Neural cell (in vitro differentiated cells): ENCODE results near the gene DBN1.

Experiments
- EP300 ChIP-seq: fragments of 450-650 bp; conservative IDR thresholded peaks from 2 replicates; pipeline ENCODE4 v1.6.1; 2014; ENCODE audit warnings: antibody characterized with exemption, mild to moderate bottlenecking, moderate library complexity; ENCODE audit not compliant: poor library complexity, severe bottlenecking
- RAD21 ChIP-seq: fragments of 450-650 bp; conservative IDR thresholded peaks from 2 replicates; pipeline ENCODE4 v1.6.1; 2014; ENCODE audit warnings: antibody characterized with exemption, mild to moderate bottlenecking, moderate library complexity
- TF ChIP-seq, protein P1 (sequence below): fragments of 450-650 bp; IDR thresholded peaks from 2 replicates; pipeline ENCODE4 v1.5.1; 2014; ENCODE audit warnings: antibody characterized with exemption, mild to moderate bottlenecking, moderate library complexity; ENCODE audit not compliant: poor library complexity, severe bottlenecking

DNA sequence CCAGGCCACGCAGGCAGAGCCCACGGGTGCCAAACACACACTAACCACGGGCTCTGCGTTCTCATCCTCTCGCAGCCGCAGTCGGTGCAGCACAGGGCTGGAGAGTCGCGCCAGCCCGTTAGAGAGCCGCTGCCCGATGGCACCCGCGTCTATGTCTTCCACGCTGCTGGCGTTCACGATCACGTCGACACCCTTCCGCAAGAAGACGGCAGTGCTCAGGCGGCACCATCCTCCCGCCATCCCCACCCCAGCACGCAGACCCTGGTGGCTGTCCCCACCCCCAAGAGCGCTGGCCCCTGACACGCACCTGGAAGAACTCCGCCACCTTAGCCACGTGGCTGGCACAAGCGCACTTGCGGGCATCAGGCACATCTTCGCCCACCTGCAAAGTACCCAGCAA is 6.0 kb downstream of the DBN1 start:
- TF ChIP-seq RAD21, result no peak
- TF ChIP-seq, protein P1, sequence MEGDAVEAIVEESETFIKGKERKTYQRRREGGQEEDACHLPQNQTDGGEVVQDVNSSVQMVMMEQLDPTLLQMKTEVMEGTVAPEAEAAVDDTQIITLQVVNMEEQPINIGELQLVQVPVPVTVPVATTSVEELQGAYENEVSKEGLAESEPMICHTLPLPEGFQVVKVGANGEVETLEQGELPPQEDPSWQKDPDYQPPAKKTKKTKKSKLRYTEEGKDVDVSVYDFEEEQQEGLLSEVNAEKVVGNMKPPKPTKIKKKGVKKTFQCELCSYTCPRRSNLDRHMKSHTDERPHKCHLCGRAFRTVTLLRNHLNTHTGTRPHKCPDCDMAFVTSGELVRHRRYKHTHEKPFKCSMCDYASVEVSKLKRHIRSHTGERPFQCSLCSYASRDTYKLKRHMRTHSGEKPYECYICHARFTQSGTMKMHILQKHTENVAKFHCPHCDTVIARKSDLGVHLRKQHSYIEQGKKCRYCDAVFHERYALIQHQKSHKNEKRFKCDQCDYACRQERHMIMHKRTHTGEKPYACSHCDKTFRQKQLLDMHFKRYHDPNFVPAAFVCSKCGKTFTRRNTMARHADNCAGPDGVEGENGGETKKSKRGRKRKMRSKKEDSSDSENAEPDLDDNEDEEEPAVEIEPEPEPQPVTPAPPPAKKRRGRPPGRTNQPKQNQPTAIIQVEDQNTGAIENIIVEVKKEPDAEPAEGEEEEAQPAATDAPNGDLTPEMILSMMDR, result no peak
- TF ChIP-seq EP300, result no peak
